IMR-90 (cell line): Measurements from ENCODE around the gene ASF1A. TPM values are rescaled to one million over a fixed set of nuclear protein-coding genes. Genes with fewer than 3 reads are reported as not detected.

Experiments used
- ATAC-seq: fragments of 200-7000 bp; cut with Tn5 transposase; 2 replicates; pipeline ENCODE4 v1.9.1; 2020; ENCODE audit warnings: low read depth, mild to moderate bottlenecking, moderate library complexity
- BruUV-seq: library from RNA; stranded (reverse); fragments of 400-500 nt; replicated peaks from 2 replicates; lab custom pipeline; 2021; lab: Mats Ljungman, UMichigan
- CTCF ChIA-PET: fragments of 300-600 bp; formaldehyde crosslinking; extraction: SDS; loops from one replicate; lab custom pipeline; 2021; ENCODE audit warnings: antibody characterized with exemption; lab: Yijun Ruan, JAX
- POLR2A ChIA-PET: fragments of 300-600 bp; sonication (Branson Sonifier 250); formaldehyde crosslinking; loops from one replicate; lab custom pipeline; 2022; ENCODE audit warnings: antibody characterized with exemption; ENCODE audit not compliant: unreplicated experiment; lab: Charles Lee
- DNase-seq: peaks from one replicate; pipeline ENCODE4 v3.0.0; 2013
- H2AFZ ChIP-seq: replicated peaks from 2 replicates; pipeline ENCODE3; 2013; ENCODE audit warnings: low read length, mild to moderate bottlenecking; ENCODE audit not compliant: poor library complexity
- H2AK5ac ChIP-seq: 2 replicates; pipeline ENCODE4 v1.6.1; 2013; ENCODE audit warnings: low read depth, low read length, inconsistent platforms
- H2AK9ac ChIP-seq: replicated peaks from 2 replicates; pipeline ENCODE3; 2013; ENCODE audit warnings: mild to moderate bottlenecking, low read depth, low read length, moderate library complexity; ENCODE audit not compliant: poor library complexity
- H2BK120ac ChIP-seq: 2 replicates; pipeline ENCODE4 v1.6.1; 2013; ENCODE audit warnings: low read depth, low read length, inconsistent platforms
- H2BK15ac ChIP-seq: 3 replicates; pipeline ENCODE4 v1.6.1; 2013; ENCODE audit warnings: low read depth, low read length, inconsistent platforms
- H2BK20ac ChIP-seq: 2 replicates; pipeline ENCODE4 v1.6.1; 2013; ENCODE audit warnings: low read depth, mild to moderate bottlenecking, inconsistent platforms, low read length, moderate library complexity
- H2BK5ac ChIP-seq: 2 replicates; pipeline ENCODE4 v1.6.1; 2013; ENCODE audit warnings: mild to moderate bottlenecking, low read depth, low read length, inconsistent platforms; ENCODE audit not compliant: poor library complexity, severe bottlenecking
- H3K14ac ChIP-seq: replicated peaks from 2 replicates; pipeline ENCODE4 v1.6.1; 2013; ENCODE audit warnings: low read depth, low read length, inconsistent platforms
- H3K18ac ChIP-seq: 2 replicates; pipeline ENCODE4 v1.6.1; 2013; ENCODE audit warnings: low read depth, low read length, control low read depth
- H3K23ac ChIP-seq: 2 replicates; pipeline ENCODE4 v1.6.1; 2013; ENCODE audit warnings: low read depth, low read length, inconsistent platforms
- H3K27ac ChIP-seq: 2 replicates; pipeline ENCODE4 v1.5.1; 2013; ENCODE audit warnings: mild to moderate bottlenecking, control low read depth, low read length; ENCODE audit not compliant: insufficient read depth
- H3K27me3 ChIP-seq: 2 replicates; pipeline ENCODE4 v1.6.1; 2013; ENCODE audit warnings: low read length; ENCODE audit not compliant: control insufficient read depth, insufficient read depth
- H3K36me3 ChIP-seq: 2 replicates; pipeline ENCODE4 v1.6.1; 2013; ENCODE audit warnings: low read length, mixed read lengths; ENCODE audit not compliant: control insufficient read depth, insufficient read depth
- H3K4ac ChIP-seq: 2 replicates; pipeline ENCODE4 v1.6.1; 2013; ENCODE audit warnings: low read depth, low read length, inconsistent platforms
- H3K4me1 ChIP-seq: 2 replicates; pipeline ENCODE4 v1.6.1; 2013; ENCODE audit warnings: low read length, mixed read lengths; ENCODE audit not compliant: control insufficient read depth, insufficient read depth
- H3K4me2 ChIP-seq: 2 replicates; pipeline ENCODE4 v1.6.1; 2013; ENCODE audit warnings: low read depth, mild to moderate bottlenecking, control low read depth, low read length, moderate library complexity
- H3K4me3 ChIP-seq: 2 replicates; pipeline ENCODE4 v1.5.1; 2013; ENCODE audit warnings: low read depth, mild to moderate bottlenecking, control low read depth, low read length, moderate library complexity; ENCODE audit not compliant: insufficient read depth
- H3K56ac ChIP-seq: 2 replicates; pipeline ENCODE4 v1.6.1; 2013; ENCODE audit warnings: low read length, inconsistent platforms; ENCODE audit not compliant: insufficient read depth; ENCODE audit errors: extremely low read depth
- H3K79me1 ChIP-seq, 2 experiments: 2 replicates each; pipeline ENCODE4 v1.6.1; 2013; ENCODE audit warnings: low read length in 2 of 2, inconsistent platforms in 1 of 2, low read depth in 1 of 2
- H3K9ac ChIP-seq: 2 replicates; pipeline ENCODE4 v1.6.1; 2013; ENCODE audit warnings: low read depth, low read length, control low read depth
- H3K9me1 ChIP-seq: 2 replicates; pipeline ENCODE4 v1.6.1; 2013; ENCODE audit warnings: low read length, inconsistent platforms; ENCODE audit not compliant: insufficient read depth
- H3K9me3 ChIP-seq: 2 replicates; pipeline ENCODE4 v1.6.1; 2013; ENCODE audit warnings: low read length; ENCODE audit not compliant: control insufficient read depth, insufficient read depth
- H4K20me1 ChIP-seq: 2 replicates; pipeline ENCODE4 v1.6.1; 2013; ENCODE audit warnings: low read length, inconsistent platforms; ENCODE audit not compliant: insufficient read depth
- H4K5ac ChIP-seq: 2 replicates; pipeline ENCODE4 v1.6.1; 2013; ENCODE audit warnings: mild to moderate bottlenecking, low read depth, low read length, control low read depth
- H4K8ac ChIP-seq, 2 experiments: 2 replicates each; pipeline ENCODE4 v1.6.1; 2013; ENCODE audit warnings: low read depth in 2 of 2, low read length in 2 of 2, control low read depth in 1 of 2, inconsistent platforms in 1 of 2
- H4K91ac ChIP-seq: 2 replicates; pipeline ENCODE4 v1.6.1; 2013; ENCODE audit warnings: low read depth, low read length, inconsistent platforms; ENCODE audit not compliant: insufficient read depth
- BHLHE40 ChIP-seq: fragments of 150-350 bp; IDR thresholded peaks from 2 replicates; pipeline ENCODE4 v1.6.1; 2016; ENCODE audit warnings: mild to moderate bottlenecking, low read depth, low read length
- CEBPB ChIP-seq: IDR thresholded peaks from 2 replicates; pipeline ENCODE4 v1.6.1; 2012; ENCODE audit warnings: low read depth, low read length, improper control_type of control experiment
- CHD1 ChIP-seq: IDR thresholded peaks from 2 replicates; pipeline ENCODE4 v1.6.1; 2012; ENCODE audit warnings: low read depth, low read length, improper control_type of control experiment
- FOS ChIP-seq: fragments of 150-350 bp; IDR thresholded peaks from 2 replicates; pipeline ENCODE4 v1.6.1; 2016; ENCODE audit warnings: low read depth, low read length
- MAFK ChIP-seq: IDR thresholded peaks from 2 replicates; pipeline ENCODE4 v1.6.1; 2012; ENCODE audit warnings: low read depth, low read length, improper control_type of control experiment
- MAZ ChIP-seq: IDR thresholded peaks from 2 replicates; pipeline ENCODE4 v1.6.1; 2012; ENCODE audit warnings: low read depth, mild to moderate bottlenecking, low read length, improper control_type of control experiment, moderate library complexity, borderline replicate concordance
- POLR2A ChIP-seq: IDR thresholded peaks from 2 replicates; pipeline ENCODE4 v1.6.1; 2012; ENCODE audit warnings: mild to moderate bottlenecking, low read depth, low read length
- RAD21 ChIP-seq: IDR thresholded peaks from 2 replicates; pipeline ENCODE4 v1.6.1; 2012; ENCODE audit warnings: low read length, improper control_type of control experiment
- RFX5 ChIP-seq: IDR thresholded peaks from 2 replicates; pipeline ENCODE4 v1.8.0; 2012; ENCODE audit warnings: low read depth, mild to moderate bottlenecking, low read length, moderate library complexity
- SMC3 ChIP-seq: fragments of 150-350 bp; IDR thresholded peaks from 2 replicates; pipeline ENCODE4 v1.6.1; 2016; ENCODE audit warnings: low read depth, mild to moderate bottlenecking, antibody characterized with exemption, low read length, moderate library complexity
- WGBS, 2 experiments: methylation state at CpG; one replicate each; pipeline versions ENCODE4 v1.1.5 to v1.1.7; 2013; ENCODE audit warnings: missing lambda C conversion rate in 2 of 2; ENCODE audit not compliant: insufficient read length in 1 of 2; ENCODE audit errors: extremely low coverage in 2 of 2; 5-methylcytosine and 5-hydroxymethylcytosine counted together
- dilution Hi-C: fragments of 300-500 bp; cut with HindIII; formaldehyde crosslinking; loops from one replicate; pipeline ENCODE4 v1.14.3; 2018; ENCODE audit warnings: low sequenced_read_pairs; ENCODE audit not compliant: unreplicated experiment
- in situ Hi-C: fragments of 300-500 bp; cut with MboI; formaldehyde crosslinking; loops from 3 replicates; pipeline ENCODE4 v1.14.3; 2019; ENCODE audit warnings: low sequenced_read_pairs, inconsistent platforms, mixed read lengths
- intact Hi-C: fragments of 100-400 bp; cut with micrococcal nuclease; formaldehyde crosslinking; loops from 2 replicates; pipeline ENCODE4 v1.10.0; 2022
- polyA plus RNA-seq, 3 experiments: library from polyadenylated mRNA; depleted of rRNA; stranded (reverse); fragments of >200 nt; gene quantifications; 2 replicates each; pipeline ENCODE4 v1.2.3, GENCODE V29; 2012; ENCODE audit warnings: low replicate concordance in 1 of 3
- total RNA-seq: library from RNA; depleted of rRNA; stranded (reverse); fragments of >200 nt; gene quantifications from 2 replicates; pipeline ENCODE4 v1.2.3, GENCODE V29; 2012
- TF ChIP-seq, protein P1 (sequence below): conservative IDR thresholded peaks from 2 replicates; pipeline ENCODE4 v1.5.1; 2012; ENCODE audit warnings: mild to moderate bottlenecking, low read depth, low read length, improper control_type of control experiment
- TF ChIP-seq, protein P2 (sequence below): fragments of 150-350 bp; IDR thresholded peaks from 2 replicates; pipeline ENCODE4 v1.6.1; 2016; ENCODE audit warnings: low read depth, mild to moderate bottlenecking, low read length, moderate library complexity, borderline replicate concordance
- TF ChIP-seq, protein P3 (sequence below): fragments of 150-350 bp; IDR thresholded peaks from 2 replicates; pipeline ENCODE4 v1.6.1; 2017; ENCODE audit warnings: mild to moderate bottlenecking, antibody characterized with exemption, low read length, low read depth

The ASF1A gene
- total and polyA plus RNA-seq, 2 of the 4 experiments (the other 2 are of a cell fraction): 10.1 to 11.1 TPM

DNA sequence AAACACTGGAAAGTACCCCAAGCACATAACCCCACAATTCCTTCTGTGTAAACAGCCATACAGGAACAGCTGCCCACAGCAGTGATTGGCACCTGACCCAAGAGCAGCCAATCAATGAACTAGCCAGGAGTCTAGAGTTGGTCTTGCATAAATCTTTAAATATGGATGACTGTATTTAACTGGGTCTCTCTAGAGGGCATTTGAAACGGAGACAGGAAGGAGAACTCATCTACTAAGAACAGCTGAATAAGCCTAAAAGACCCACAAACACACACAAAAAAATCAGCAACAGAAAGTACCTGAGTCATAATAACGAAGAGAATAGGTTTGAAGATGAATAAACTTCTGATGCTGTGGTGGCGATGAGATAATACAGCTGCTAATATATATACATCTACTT lies 49.0 kb upstream of the ASF1A start (continued):
- TF ChIP-seq, protein P1, sequence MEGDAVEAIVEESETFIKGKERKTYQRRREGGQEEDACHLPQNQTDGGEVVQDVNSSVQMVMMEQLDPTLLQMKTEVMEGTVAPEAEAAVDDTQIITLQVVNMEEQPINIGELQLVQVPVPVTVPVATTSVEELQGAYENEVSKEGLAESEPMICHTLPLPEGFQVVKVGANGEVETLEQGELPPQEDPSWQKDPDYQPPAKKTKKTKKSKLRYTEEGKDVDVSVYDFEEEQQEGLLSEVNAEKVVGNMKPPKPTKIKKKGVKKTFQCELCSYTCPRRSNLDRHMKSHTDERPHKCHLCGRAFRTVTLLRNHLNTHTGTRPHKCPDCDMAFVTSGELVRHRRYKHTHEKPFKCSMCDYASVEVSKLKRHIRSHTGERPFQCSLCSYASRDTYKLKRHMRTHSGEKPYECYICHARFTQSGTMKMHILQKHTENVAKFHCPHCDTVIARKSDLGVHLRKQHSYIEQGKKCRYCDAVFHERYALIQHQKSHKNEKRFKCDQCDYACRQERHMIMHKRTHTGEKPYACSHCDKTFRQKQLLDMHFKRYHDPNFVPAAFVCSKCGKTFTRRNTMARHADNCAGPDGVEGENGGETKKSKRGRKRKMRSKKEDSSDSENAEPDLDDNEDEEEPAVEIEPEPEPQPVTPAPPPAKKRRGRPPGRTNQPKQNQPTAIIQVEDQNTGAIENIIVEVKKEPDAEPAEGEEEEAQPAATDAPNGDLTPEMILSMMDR: no peak
- TF ChIP-seq FOS (no peak), CHD1 (no peak)

DNA sequence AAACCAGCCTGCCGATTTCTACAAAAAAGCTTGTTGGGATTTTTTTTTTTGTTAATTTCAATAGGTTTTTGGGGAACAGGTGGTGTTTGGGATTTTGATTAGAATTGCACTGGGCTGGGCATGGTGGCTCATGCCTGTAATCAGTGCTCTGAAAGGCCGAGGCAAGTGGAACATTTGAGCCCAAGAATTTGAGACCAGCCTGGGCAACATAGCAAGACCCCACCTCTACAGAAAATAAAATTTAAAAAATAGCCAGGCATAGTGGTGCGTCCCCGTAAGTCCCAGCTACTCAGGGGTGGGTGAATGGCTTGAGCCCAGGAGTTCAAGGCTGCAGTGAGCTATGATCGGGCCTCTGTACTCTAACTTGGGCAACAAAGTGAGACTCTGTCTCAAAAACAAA lies 40.5 kb upstream of the ASF1A start:
- no peak overlapping the region for H2BK15ac ChIP-seq
- H3K9me3 ChIP-seq: no peaks in the 10 kb centered on the region
- H3K56ac ChIP-seq: no peak overlapping the region
- H3K9me1 ChIP-seq: no peaks in the 10 kb centered on the region; the same call in 1 of the 2 replicates
- H3K36me3 ChIP-seq: peaks cover 1% of the 10 kb centered on the region; the same call in 1 of the 2 replicates
- in situ Hi-C loops (no loop called here), intact Hi-C loops (no loop called here), dilution Hi-C loops (no loop called here)
- H4K5ac ChIP-seq: no peak overlapping the region
- BruUV-seq: no TSS peak
- no peaks in the 10 kb centered on the region for H4K20me1 ChIP-seq
- WGBS, 2 experiments: no CpG with 5 or more reads among the region's 5 CpGs
- H2BK120ac ChIP-seq: no peak overlapping the region
- POLR2A ChIA-PET: no interaction called here
- no peak overlapping the region for H2BK20ac ChIP-seq
- DNase-seq (no peak), ATAC-seq (no peak)
- H2AK9ac ChIP-seq: no peak overlapping the region
- H3K27ac ChIP-seq: no peak overlapping the region
- no peak overlapping the region for H3K23ac ChIP-seq
- H3K4me2 ChIP-seq: no peak overlapping the region
- no peak overlapping the region for H3K18ac ChIP-seq
- H2AK5ac ChIP-seq: no peak overlapping the region
- no peak overlapping the region for H3K9ac ChIP-seq
- H2BK5ac ChIP-seq: no peak overlapping the region
- peaks cover 0 to 8% of the 10 kb centered on the region in 2 experiments; a peak in 1 of 4 replicates for H3K79me1 ChIP-seq
- H3K14ac ChIP-seq: no peak overlapping the region
- H3K4ac ChIP-seq: no peak overlapping the region
- H3K4me3 ChIP-seq: no peak overlapping the region
- no peak overlapping the region for H4K8ac ChIP-seq
- H4K91ac ChIP-seq: no peak overlapping the region
- no peaks in the 10 kb centered on the region for H3K27me3 ChIP-seq
- CTCF ChIA-PET: no interaction called here
- H3K4me1 ChIP-seq: peaks cover 3% of the 10 kb centered on the region; the same call in 1 of the 2 replicates
- no peak overlapping the region for H2AFZ ChIP-seq
- TF ChIP-seq, protein P2, sequence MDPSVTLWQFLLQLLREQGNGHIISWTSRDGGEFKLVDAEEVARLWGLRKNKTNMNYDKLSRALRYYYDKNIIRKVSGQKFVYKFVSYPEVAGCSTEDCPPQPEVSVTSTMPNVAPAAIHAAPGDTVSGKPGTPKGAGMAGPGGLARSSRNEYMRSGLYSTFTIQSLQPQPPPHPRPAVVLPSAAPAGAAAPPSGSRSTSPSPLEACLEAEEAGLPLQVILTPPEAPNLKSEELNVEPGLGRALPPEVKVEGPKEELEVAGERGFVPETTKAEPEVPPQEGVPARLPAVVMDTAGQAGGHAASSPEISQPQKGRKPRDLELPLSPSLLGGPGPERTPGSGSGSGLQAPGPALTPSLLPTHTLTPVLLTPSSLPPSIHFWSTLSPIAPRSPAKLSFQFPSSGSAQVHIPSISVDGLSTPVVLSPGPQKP: no peak
- TF ChIP-seq, protein P3, sequence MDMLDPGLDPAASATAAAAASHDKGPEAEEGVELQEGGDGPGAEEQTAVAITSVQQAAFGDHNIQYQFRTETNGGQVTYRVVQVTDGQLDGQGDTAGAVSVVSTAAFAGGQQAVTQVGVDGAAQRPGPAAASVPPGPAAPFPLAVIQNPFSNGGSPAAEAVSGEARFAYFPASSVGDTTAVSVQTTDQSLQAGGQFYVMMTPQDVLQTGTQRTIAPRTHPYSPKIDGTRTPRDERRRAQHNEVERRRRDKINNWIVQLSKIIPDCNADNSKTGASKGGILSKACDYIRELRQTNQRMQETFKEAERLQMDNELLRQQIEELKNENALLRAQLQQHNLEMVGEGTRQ: no peak
- TF ChIP-seq MAFK (no peak), CEBPB (no peak), RAD21 (no peak), RFX5 (no peak), SMC3 (no peak), FOS (no peak), BHLHE40 (no peak), POLR2A (no peak), MAZ (no peak)
